Coronary artery (tissue), 2 donors: Measurements from ENCODE around the gene KCTD16.

Experiments
- DNase-seq: peaks from one replicate; pipeline ENCODE4 v3.0.0-alpha.2; 2017; ENCODE audit warnings: low spot score
- H3K27ac ChIP-seq, 2 donors: fragments of 200-600 bp; sonication (generic); one replicate each; pipeline ENCODE4 v1.5.1; 2016 to 2019
- H3K4me3 ChIP-seq: fragments of 200-600 bp; sonication (generic); 2 replicates; pipeline ENCODE4 v1.5.1; 2016; ENCODE audit warnings: mild to moderate bottlenecking, moderate library complexity
- TF ChIP-seq, protein P1 (sequence below): fragments of 200-600 bp; sonication (generic); IDR thresholded peaks from one replicate; pipeline ENCODE4 v1.5.1; 2019; ENCODE audit warnings: antibody characterized with exemption

The KCTD16 gene

DNA sequence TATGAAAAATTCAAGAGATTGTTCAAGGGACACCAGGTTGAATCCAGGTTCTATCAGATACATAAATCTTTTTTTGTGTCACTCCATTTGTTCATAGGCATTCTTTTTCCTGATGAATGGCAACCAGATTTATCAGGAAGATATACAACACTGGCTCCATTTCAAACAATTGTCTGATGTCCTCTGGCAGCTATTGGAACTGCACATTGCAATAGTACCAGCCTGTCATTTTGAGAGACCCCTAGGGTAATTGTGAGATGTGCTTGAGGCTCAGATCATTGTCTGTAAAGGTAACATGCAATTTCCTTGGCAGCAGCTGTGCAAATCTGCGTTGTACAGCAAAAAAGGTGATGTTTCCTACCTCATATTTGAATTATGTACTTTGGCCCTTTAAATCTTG is 25.9 kb downstream of the KCTD16 start:
- TF ChIP-seq, protein P1, sequence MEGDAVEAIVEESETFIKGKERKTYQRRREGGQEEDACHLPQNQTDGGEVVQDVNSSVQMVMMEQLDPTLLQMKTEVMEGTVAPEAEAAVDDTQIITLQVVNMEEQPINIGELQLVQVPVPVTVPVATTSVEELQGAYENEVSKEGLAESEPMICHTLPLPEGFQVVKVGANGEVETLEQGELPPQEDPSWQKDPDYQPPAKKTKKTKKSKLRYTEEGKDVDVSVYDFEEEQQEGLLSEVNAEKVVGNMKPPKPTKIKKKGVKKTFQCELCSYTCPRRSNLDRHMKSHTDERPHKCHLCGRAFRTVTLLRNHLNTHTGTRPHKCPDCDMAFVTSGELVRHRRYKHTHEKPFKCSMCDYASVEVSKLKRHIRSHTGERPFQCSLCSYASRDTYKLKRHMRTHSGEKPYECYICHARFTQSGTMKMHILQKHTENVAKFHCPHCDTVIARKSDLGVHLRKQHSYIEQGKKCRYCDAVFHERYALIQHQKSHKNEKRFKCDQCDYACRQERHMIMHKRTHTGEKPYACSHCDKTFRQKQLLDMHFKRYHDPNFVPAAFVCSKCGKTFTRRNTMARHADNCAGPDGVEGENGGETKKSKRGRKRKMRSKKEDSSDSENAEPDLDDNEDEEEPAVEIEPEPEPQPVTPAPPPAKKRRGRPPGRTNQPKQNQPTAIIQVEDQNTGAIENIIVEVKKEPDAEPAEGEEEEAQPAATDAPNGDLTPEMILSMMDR: no peak
- Histone ChIP-seq H3K27ac (no peak overlapping the region), H3K4me3 (no peak overlapping the region)
- no peak for DNase-seq

DNA sequence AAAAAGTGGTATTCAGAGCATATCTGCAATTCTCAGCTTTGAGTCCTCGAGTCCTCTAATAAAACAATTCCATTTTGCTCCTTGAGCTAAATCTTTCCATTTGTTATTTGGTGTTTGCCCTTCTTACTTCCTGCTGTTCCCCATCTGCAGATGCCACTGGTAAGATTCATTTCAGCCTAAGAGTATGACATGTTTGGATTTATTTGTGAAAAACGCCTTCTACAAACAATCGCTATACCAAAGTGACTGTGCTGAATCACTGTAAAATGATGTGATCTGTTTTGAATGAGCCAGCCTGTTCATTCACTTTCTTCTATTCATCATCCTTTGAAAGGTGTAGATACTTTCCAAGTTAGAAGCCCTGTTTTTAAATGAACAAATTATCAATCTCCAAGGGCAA is 27.7 kb downstream of the KCTD16 start:
- no peak for DNase-seq
- TF ChIP-seq, protein P1: no peak
- no peak overlapping the region for H3K27ac ChIP-seq
- H3K4me3 ChIP-seq: no peak overlapping the region

DNA sequence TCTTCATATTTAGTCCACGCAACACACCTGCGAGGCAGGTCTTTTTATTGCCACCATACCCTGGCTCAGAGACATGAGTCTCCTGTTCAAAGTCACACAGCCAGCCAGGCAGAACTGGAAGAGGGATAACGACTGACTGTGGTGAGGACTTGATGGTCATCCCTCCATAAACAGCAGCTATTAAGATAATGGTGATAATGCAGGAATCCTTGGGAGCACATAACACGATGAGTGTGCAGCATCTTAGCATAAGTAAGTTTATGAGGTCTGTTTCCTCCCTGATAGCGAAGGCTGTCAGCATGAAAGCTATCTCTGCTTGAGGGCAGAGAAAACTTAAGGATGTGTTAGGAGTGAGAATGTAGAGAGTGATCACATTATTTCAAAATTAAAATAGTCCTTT is 30.9 kb downstream of the KCTD16 start:
- DNase-seq: no peak
- H3K4me3 ChIP-seq: no peak overlapping the region
- TF ChIP-seq, protein P1: no peak
- H3K27ac ChIP-seq: no peak overlapping the region

DNA sequence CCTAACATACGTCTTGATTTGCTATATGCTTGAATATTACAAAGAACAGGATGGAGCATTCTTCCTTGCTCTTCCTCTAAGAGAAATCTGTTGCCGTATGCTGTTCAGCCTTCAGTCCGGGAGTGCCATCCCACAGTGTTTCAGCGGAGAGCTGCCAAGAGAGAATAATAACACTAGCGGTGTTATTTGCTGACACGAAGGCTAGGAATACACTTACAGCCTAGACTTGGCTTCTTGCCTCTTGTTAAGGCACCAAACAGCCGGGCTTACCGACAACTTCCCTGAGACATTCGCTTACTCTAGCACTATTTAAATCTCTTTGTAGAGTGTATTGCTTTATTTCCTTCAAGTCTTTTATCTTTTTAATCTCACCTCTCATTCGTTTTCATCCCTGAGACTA is 31.4 kb downstream of the KCTD16 start:
- TF ChIP-seq, protein P1: no peak
- no peak for DNase-seq
- H3K27ac ChIP-seq: no peak overlapping the region
- H3K4me3 ChIP-seq: no peak overlapping the region

DNA sequence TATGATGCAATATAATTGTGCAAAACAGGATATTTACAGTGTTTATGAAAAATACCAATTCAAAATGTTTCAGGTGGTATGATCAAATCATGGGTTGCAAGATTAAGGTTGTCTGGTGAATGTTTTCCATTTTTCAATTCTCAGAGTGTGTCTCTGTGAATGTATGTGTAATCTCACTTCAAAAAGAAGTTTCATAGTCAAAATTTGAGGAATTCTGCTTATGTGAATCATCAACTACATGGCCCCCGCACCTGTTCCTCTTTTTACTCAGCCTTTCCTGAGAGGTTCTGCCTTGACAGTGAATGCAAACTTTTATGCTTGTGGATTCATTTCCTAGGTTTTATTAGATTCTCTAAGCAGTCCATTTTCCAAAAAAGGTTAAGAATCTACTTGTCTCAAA is 32.1 kb downstream of the KCTD16 start:
- no peak for DNase-seq
- Histone ChIP-seq H3K4me3 (no peak overlapping the region), H3K27ac (no peak overlapping the region)
- TF ChIP-seq, protein P1: no peak

DNA sequence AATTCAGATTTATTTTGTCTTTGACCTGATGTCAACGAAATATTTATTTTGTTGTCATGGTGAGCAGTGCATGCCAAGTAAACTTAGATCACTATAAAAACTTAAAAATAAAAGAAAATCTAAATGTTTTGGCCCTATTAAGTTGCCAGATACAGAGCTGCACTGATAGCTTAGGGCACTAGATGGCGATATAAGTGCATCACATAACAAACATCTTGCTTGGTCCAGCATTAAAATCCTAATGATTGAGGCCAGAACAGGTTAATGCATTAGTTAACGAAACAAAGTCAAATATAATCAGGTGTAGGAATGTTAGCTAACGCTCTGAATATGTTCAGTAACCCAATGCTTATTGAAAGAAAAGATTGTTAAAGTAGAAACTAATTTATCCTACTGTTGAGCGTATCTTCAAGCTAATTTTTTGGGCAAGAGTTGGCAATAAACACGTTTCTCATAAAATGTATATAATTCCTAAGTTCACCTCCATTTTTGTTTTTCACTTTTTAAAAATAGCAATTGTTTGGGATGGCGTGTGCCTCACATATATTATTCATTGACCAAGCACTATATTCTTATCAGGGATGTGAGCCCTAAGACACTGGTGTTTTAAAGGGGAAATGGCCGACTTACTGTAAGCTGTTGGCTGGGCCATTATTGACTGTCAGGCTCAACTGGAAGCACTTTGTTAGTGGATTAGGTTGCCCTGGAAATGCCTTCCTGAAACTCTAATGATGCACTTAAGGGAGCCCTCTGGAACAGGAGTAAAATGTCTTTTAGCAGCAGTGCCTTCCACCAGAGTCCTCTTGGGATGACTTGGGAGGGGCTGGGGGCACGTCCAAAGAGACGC is 33.3 kb downstream of the KCTD16 start:
- H3K4me3 ChIP-seq: no peak overlapping the region
- DNase-seq: no peak
- H3K27ac ChIP-seq: no peak overlapping the region
- TF ChIP-seq, protein P1: peak; percentile 73

DNA sequence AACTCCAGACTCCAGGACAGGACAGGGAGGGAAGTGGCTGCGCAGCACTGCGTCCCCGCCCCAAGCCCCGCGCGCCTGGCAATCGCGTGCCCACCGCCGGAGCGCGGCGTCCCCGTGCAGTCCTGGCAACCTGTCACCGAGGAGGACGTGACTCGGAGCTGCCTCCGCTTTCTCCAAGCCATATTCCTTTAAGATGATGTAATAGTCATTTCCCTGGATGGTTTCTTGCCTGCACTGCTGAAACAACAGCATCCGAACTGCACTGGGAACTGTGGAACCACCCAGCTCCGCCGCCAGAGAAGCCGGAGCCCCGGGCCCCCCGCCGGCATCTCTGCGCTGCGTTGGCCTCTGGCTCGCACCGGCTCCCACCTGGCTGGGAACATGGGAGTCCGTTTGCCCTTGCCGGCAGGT is 34.5 kb downstream of the KCTD16 start:
- no peak for DNase-seq
- TF ChIP-seq, protein P1: no peak
- Histone ChIP-seq H3K4me3 (peak overlapping the region; percentile 67), H3K27ac (no peak overlapping the region)
